ENCODE data around the gene COX20. TPM values are rescaled to one million over a fixed set of nuclear protein-coding genes. Genes with fewer than 3 reads are reported as not detected.
A peak's percentile ranks its signal among the peaks of the same experiment; 100 is the strongest.
"Not testable (repeated sequence)": the region's sequence is repeated elsewhere in the genome, so short reads cannot be mapped to it uniquely, and the experiment has no call there.

COX20 gene
- total RNA-seq, 2 experiments from 2014 or later, result 41.2 to 50.7 TPM

- Mint-ChIP-seq H3K4me3 (no peak overlapping the region), H3K36me3 (no peaks in the 10 kb centered on the region), H3K4me1 (no peaks in the 10 kb centered on the region), H3K9me3 (no peaks in the 10 kb centered on the region), H3K27ac (no peak overlapping the region), H3K27me3 (no peaks in the 10 kb centered on the region)
- no peak for DNase-seq
Observed at GRCh38 chr1:244807138-244807537, 28.3 kb upstream of the COX20 start.

- Mint-ChIP-seq H3K4me3 (no peak overlapping the region), H3K4me1 (peaks cover 8% of the 10 kb centered on the region), H3K27me3 (peaks cover 7% of the 10 kb centered on the region), H3K27ac (no peak overlapping the region), H3K9me3 (no peaks in the 10 kb centered on the region), H3K36me3 (no peaks in the 10 kb centered on the region)
- no peak for DNase-seq
Observed at GRCh38 chr1:244810221-244810620, 25.2 kb upstream of the COX20 start.

DNA sequence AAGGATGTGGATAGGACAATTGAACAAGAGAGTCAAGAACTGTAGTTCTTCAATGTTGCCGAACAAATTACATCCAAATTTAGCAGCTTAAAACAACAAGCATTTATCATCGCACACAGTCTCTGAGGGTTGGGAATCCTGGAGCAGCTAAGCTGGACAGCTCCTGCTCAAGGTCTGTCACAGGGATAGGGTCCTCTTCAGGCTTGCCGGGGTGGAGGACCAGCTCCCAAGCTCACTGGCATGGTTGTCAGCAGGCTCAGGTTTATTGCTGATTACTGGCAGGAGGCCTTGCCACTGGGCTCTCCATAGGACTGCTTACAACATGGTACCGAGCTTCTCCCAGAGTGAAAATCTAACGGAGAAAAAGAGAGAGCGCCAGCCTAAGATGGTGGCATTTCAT is 22.1 kb upstream of the COX20 start:
- H3K4me1 Mint-ChIP-seq, result peaks cover 12% of the 10 kb centered on the region
- DNase-seq, result no peak
- no peak overlapping the region for H3K27ac Mint-ChIP-seq
- no peaks in the 10 kb centered on the region for H3K9me3 Mint-ChIP-seq
- no peaks in the 10 kb centered on the region for H3K36me3 Mint-ChIP-seq
- H3K27me3 Mint-ChIP-seq, result peaks cover 13% of the 10 kb centered on the region
- no peak overlapping the region for H3K4me3 Mint-ChIP-seq

DNA sequence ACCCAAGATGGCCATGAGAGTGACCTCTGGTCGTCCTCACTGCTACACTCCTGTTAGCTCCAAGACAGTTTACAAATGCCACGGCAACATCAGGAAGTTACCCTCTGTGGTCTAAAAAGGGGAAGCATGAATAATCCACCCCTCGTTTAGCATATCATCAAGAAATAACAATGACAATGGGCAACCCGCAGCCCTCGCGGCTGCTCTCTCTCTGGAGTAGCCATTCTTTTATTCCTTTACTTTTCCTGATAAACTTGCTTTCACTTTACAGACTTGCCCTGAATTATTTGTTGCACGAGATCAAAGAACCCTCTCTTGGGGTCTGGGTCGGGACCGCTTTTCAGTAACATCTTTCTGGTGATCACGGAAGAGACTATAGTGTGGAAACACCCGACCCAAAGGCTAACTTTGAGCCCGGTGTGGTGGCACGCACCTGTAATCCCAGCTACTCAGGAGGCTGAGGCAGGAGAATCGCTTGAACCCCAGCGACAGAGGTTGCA is 19.8 kb upstream of the COX20 start:
- Mint-ChIP-seq H3K4me1 (peaks cover 12% of the 10 kb centered on the region), H3K27me3 (peaks cover 13% of the 10 kb centered on the region), H3K27ac (no peak overlapping the region), H3K36me3 (no peaks in the 10 kb centered on the region), H3K4me3 (peak overlapping the region; percentile 20), H3K9me3 (no peaks in the 10 kb centered on the region)
- DNase-seq, result no peak

GRCh38 chr1:244817415-244817894 is 18.0 kb upstream of the COX20 start:
- Mint-ChIP-seq H3K36me3 (no peaks in the 10 kb centered on the region), H3K27me3 (peaks cover 13% of the 10 kb centered on the region), H3K9me3 (no peaks in the 10 kb centered on the region), H3K27ac (no peak overlapping the region), H3K4me1 (peaks cover 12% of the 10 kb centered on the region), H3K4me3 (no peak overlapping the region)
- DNase-seq, result no peak

GRCh38 chr1:244820131-244820530 is 15.3 kb upstream of the COX20 start:
- Mint-ChIP-seq H3K4me1 (peaks cover 4% of the 10 kb centered on the region), H3K4me3 (no peak overlapping the region), H3K9me3 (no peaks in the 10 kb centered on the region), H3K27ac (no peak overlapping the region), H3K36me3 (no peaks in the 10 kb centered on the region), H3K27me3 (peaks cover 6% of the 10 kb centered on the region)
- no peak for DNase-seq

DNA sequence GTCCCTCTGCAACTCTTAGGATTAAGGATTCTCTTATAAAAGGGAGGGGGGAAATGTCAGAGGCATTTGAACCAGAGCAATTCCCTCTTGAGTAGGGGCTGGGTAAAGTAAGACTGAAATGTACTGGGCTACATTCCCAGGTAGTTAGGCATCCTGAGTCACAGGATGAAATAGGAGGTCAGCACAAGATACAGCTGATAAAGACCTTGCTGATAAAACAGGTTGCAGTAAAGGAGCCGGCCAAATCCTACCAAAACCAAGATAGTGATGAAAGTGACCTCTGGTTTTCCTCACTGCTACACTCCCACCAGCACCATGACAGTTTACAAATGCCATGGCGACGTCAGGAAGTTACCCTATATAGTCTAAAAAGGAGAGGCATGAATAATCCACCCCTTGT is 14.3 kb upstream of the COX20 start:
- H3K27me3 Mint-ChIP-seq, result no peaks in the 10 kb centered on the region
- no peaks in the 10 kb centered on the region for H3K4me1 Mint-ChIP-seq
- H3K36me3 Mint-ChIP-seq, result no peaks in the 10 kb centered on the region
- DNase-seq, result no peak
- no peak overlapping the region for H3K27ac Mint-ChIP-seq
- H3K4me3 Mint-ChIP-seq, result no peak overlapping the region
- no peaks in the 10 kb centered on the region for H3K9me3 Mint-ChIP-seq

DNA sequence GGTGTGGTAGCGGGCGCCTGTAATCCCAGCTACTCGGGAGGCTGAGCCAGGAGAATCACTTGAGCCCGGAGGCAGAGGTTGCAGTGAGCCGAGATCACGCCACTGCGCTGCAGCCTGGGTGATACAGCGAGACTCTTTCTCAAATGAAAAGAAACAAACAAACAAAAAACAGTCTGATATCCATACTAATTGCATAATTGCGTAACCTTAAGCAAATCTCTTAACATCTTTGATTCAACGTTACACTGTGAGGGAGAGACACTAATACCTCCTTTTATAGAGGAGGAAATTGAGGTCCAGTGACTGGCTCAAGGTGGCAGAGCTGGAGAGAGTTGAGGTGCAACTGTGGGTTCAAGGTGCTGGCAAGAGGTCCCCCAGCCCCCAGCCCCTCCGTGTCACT is 12.6 kb upstream of the COX20 start:
- no peak overlapping the region for H3K4me3 Mint-ChIP-seq
- no peaks in the 10 kb centered on the region for H3K9me3 Mint-ChIP-seq
- no peak overlapping the region for H3K27ac Mint-ChIP-seq
- no peak for DNase-seq
- no peaks in the 10 kb centered on the region for H3K36me3 Mint-ChIP-seq
- H3K4me1 Mint-ChIP-seq, result no peaks in the 10 kb centered on the region
- no peaks in the 10 kb centered on the region for H3K27me3 Mint-ChIP-seq

DNA sequence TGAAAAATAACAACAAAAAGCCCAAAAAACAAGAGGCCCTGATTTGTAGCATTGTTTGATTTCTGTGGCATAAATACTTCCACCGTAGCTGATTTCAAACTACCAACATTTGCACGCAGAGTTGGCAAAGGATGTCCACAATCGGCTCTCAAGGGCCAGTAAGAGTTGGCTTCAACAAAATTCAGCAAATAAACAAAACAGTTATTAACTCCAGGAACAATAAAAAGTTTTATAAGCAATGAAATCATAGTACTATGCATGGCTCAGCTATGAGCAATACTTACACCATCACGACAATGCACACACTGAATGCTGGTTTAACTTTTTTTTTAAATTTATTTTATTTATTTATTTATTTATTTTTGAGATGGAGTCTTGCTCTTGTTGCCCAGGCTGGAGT is 8.7 kb upstream of the COX20 start:
- Mint-ChIP-seq H3K27ac (no peak overlapping the region), H3K4me1 (peaks cover 2% of the 10 kb centered on the region), H3K27me3 (no peaks in the 10 kb centered on the region), H3K4me3 (no peak overlapping the region), H3K9me3 (no peaks in the 10 kb centered on the region), H3K36me3 (no peaks in the 10 kb centered on the region)
- DNase-seq, result no peak

DNA sequence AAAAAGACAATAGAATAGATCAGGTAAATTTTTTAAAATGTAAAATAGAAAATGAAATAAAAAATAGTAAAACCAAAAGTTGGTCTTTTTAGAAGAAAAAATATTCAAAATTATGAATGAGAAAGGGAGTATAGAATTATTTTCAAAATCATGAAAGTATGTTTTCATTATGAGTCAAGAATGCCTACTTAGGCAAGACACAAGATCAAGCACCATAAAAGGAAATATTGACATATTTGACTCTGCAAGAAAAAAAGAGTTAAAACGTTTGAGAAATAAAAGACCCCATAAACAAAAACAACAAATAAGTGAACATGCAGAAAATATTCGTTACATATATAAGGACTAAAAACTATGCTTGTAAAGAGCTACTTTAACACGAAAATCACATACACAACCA is 4.8 kb upstream of the COX20 start:
- Mint-ChIP-seq H3K27me3 (no peaks in the 10 kb centered on the region), H3K9me3 (no peaks in the 10 kb centered on the region), H3K4me1 (peaks cover 9% of the 10 kb centered on the region), H3K4me3 (no peak overlapping the region), H3K27ac (no peak overlapping the region), H3K36me3 (no peaks in the 10 kb centered on the region)
- no peak for DNase-seq

GRCh38 chr1:244833260-244833659 is 2.2 kb upstream of the COX20 start:
- Mint-ChIP-seq H3K4me1 (peaks cover 25% of the 10 kb centered on the region), H3K36me3 (peaks cover 22% of the 10 kb centered on the region)
- DNase-seq, H3K4me3 Mint-ChIP-seq, H3K9me3 Mint-ChIP-seq, H3K27ac Mint-ChIP-seq, H3K27me3 Mint-ChIP-seq: not testable (repeated sequence)

DNA sequence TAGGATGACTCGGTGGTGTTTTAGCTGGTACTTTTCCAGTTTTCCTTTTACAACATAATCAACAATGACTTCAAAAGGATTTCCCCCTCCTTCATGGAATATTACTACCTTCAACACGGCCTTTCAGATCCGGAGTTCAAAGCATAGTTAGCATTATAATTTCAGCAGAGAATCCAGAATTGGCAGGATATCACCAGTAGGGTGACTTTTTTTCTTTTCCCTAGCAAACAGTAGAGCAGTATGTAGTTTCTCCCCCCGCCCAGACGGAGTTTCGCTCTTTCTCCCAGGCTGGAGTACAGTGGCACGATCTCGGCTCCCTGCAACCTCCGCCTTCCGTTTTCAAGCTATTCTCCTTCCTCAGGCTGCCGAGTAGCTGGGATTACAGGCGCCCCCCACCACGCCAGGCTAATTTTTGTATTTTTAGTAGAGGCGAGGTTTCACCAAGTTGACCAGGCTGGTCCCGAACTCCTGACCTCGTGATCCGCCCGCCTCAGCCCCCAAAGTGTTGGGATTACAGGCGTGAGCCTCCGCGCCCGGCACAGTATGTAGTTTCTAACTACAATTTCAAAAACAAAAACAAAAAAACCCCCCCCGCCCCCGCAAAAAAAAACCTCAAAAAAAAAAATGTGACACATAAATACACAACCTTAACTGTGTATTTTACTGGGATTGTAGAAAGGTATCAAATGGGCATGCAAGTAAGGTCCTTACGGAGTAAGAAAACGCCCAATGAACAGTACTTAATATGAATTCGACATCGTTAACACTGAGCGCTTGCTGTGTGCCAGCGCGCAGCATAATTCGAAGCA is 1.5 kb upstream of the COX20 start:
- Mint-ChIP-seq H3K4me1 (peaks cover 32% of the 10 kb centered on the region), H3K4me3 (peak overlapping the region; percentile 89), H3K36me3 (peaks cover 29% of the 10 kb centered on the region)

DNA sequence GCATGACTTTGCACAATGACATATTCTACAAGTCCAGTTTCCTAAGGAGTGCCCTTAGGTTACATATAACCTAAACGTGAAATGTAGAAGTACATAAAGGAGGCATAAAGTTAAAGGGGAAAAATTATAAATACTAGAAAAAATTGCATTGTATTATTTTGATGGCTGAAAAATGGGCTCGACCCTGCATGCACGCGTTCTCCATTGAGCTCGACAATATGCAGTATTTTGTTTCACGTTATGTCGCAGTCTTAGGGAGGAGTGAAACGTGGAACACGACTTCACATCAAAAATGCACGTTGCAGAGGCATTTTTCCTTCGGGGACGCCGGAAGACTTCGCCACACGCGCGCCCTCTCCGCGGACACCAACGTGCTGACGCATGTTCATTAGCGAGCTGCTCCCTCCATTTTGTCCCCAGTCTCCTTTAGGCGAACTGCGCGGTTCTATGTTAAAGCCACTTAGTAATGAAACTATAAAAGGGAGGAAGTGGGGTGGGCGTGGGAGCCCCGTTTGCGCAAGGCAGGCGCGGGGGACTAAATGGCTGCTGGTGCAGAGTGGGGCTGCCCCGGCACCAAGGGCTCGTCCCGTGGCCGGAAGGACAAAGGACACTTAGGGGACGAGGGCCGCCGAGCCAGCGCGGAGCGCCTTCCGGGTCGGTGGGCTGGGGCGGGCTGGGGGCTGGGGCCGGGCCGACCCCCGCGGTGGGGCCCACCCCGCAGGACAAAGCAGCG is 749 bp upstream of the COX20 start:
- H3K4me1 Mint-ChIP-seq, result peaks cover 38% of the 10 kb centered on the region
- peak; percentile 93 for DNase-seq

More for the DNA sequence above, 1.5 kb upstream of the COX20 start:
- peak overlapping the region; percentile 99 for H3K27ac Mint-ChIP-seq
- no peaks in the 10 kb centered on the region for H3K9me3 Mint-ChIP-seq
- H3K27me3 Mint-ChIP-seq, result no peaks in the 10 kb centered on the region
- DNase-seq, result peak; percentile 43

GRCh38 chr1:244836135-244836521 is 670 bp downstream of the COX20 start:
- H3K36me3 Mint-ChIP-seq, result peaks cover 48% of the 10 kb centered on the region
- H3K4me3 Mint-ChIP-seq, result peak overlapping the region; percentile 96

More for the DNA sequence above, 749 bp upstream of the COX20 start:
- H3K4me3 Mint-ChIP-seq, result peak overlapping the region; percentile 96
- peaks cover 36% of the 10 kb centered on the region for H3K36me3 Mint-ChIP-seq
- H3K27me3 Mint-ChIP-seq, result no peaks in the 10 kb centered on the region
- no peaks in the 10 kb centered on the region for H3K9me3 Mint-ChIP-seq
- peak overlapping the region; percentile 99 for H3K27ac Mint-ChIP-seq

DNA sequence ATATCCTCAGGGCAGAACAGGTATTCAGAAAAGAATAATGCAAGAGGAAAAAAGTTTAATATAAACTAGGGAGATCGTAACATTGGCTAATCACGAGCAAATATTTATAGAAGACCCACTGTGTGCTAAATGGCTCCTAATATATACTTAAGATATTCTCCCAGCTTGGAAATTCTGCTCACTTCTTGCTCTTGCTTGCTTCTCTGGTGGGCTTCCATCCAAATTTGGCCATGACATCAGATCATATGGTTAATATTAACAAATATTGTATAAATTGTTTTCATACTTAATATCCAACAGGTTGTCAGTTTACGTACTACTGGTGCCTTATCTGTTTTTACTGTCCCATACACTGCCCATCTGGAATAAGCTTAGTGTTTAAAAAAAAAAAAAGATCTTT is 1.1 kb downstream of the COX20 start:
- no peaks in the 10 kb centered on the region for H3K27me3 Mint-ChIP-seq
- H3K4me3 Mint-ChIP-seq, result peak overlapping the region; percentile 96
- H3K36me3 Mint-ChIP-seq, result peaks cover 51% of the 10 kb centered on the region
- H3K4me1 Mint-ChIP-seq, result peaks cover 53% of the 10 kb centered on the region
- no peak for DNase-seq
- H3K27ac Mint-ChIP-seq, result peak overlapping the region; percentile 99
- no peaks in the 10 kb centered on the region for H3K9me3 Mint-ChIP-seq

More at GRCh38 chr1:244836135-244836521, 670 bp downstream of the COX20 start:
- H3K9me3 Mint-ChIP-seq, result no peaks in the 10 kb centered on the region
- H3K27me3 Mint-ChIP-seq, result no peaks in the 10 kb centered on the region
- peak overlapping the region; percentile 99 for H3K27ac Mint-ChIP-seq
- peaks cover 49% of the 10 kb centered on the region for H3K4me1 Mint-ChIP-seq
- DNase-seq, result no peak

Data from activated naive CD8-positive, alpha-beta T cell treated with anti-CD3 and anti-CD28 coated beads for 36 hours (primary cell).